ENCODE measurements around the gene SP6.

The SP6 gene

DNA sequence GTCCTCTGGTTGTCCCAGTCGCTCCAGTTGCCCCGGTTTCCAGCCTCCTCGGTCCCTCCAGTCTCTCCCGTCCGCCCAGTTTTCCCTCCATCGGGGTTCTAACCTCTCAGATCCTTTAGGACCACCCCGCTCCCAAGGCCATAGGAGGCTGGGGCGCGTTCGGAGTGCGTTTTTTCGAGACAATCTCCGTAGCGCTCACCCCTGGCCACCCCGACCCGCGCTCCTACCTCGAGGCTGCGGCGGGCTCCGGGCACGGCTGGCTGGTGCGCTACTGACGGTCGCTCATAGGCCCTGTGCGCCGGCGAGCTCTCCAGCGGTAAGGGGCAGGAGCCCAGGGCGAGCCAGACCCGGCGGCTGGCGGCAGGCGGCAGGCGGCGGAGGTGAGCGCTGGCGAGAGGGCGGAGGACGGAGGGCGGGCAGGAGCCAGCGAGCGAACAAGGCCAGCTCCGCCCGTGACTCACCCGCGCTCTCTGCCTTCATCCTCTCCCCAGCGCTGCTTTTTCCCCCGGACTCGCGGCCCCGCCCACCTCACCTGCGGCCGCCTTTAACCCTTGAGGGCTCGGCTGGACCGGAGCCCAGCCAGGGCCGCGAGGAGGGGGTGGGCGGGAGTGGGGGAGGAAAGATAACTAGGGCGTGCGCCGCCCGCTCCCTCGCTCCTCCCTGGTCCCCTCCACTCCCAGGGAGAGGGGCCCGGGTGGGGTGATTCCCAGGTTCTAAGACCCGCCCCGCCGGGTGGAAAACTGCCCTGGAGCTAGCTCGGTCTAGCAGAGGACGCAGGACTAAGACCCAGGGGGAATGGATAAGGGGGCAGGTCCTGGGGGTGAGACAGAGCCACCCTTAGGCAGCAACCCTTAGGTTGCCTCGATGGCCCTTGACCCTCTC, at the start of gene SP6:
SP6 (minus strand) TSS at position 472 of the 882 bp plus-strand sequence. CDS start 2,734 bp downstream, outside the sequence.
- Mint-ChIP-seq H3K27me3 (peaks cover 100% of the 10 kb centered on the region), H3K4me1 (peaks cover 22% of the 10 kb centered on the region), H3K9me3 (no peaks in the 10 kb centered on the region), H3K36me3 (no peaks in the 10 kb centered on the region), H3K27ac (no peak within 1 kb of the TSS), H3K4me3 (peak within 1 kb of the TSS; percentile 27)
- peak; percentile 74 for DNase-seq
- CTCF ChIA-PET: interaction anchor here (0.7 to 20.4 kb wide), 4 partner anchors 7 to 36 kb away, joined by 3 to 547 read pairs (median 8); partner anchors contain the start of gene SP2

DNA sequence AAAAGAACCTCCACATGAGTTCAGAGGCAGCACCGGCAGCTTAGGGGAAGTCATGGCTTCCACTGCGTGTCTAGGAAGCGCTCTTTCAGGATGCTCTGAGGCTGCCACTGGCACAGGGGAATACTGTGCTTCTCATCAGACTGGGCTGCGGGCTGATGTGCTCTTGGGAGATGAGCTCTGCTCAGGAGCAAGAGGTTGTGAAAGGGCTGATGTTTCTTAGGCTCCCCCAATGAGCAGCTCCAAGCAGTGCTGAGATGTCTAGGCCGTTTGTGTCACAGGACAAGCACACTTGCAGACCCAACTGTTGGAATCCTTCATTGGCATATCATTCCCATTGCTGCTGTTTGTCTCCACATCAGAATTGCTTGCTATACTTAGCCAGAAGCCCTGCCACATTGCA, 48.7 kb upstream of the SP6 start:
- H3K9me3 Mint-ChIP-seq: no peaks in the 10 kb centered on the region
- DNase-seq: no peak
- no peaks in the 10 kb centered on the region for H3K27me3 Mint-ChIP-seq
- H3K4me3 Mint-ChIP-seq: no peak overlapping the region
- peaks cover 29% of the 10 kb centered on the region for H3K4me1 Mint-ChIP-seq
- CTCF ChIA-PET: no interaction called here
- peaks cover 43% of the 10 kb centered on the region for H3K36me3 Mint-ChIP-seq
- no peak overlapping the region for H3K27ac Mint-ChIP-seq

DNA sequence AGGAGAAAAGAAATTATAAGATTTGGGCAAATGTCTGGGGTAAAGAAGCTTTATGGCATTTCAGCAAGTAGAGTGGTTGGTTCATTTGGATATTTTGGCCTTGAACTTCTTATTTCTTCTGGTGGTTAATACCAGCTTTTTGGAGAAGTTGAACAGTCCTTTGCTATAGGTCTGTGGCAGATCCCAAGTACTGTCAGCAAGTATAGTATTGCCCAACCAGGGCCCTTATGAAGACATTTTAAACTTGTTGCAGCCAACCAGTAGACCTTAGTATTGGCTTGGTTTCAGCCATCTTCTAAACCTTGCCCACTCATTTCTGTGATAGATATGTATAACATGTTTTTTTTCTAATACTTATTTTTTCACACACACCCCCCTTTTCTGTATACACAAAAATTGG, 47.3 kb upstream of the SP6 start:
- peaks cover 40% of the 10 kb centered on the region for H3K36me3 Mint-ChIP-seq
- H3K27ac Mint-ChIP-seq: no peak overlapping the region
- H3K4me1 Mint-ChIP-seq: peaks cover 40% of the 10 kb centered on the region
- H3K27me3 Mint-ChIP-seq: no peaks in the 10 kb centered on the region
- DNase-seq: no peak
- no peaks in the 10 kb centered on the region for H3K9me3 Mint-ChIP-seq
- CTCF ChIA-PET: interaction anchor here (2.2 kb wide), 1 partner anchor 72 kb away, joined by 8 read pairs; the partner anchor contains the start of gene CDK5RAP3
- no peak overlapping the region for H3K4me3 Mint-ChIP-seq

- H3K9me3 Mint-ChIP-seq: no peaks in the 10 kb centered on the region
- peak overlapping the region; percentile 78 for H3K4me3 Mint-ChIP-seq
- no peak for DNase-seq
- peaks cover 40% of the 10 kb centered on the region for H3K36me3 Mint-ChIP-seq
- H3K4me1 Mint-ChIP-seq: peaks cover 40% of the 10 kb centered on the region
- CTCF ChIA-PET: interaction anchor here (2.2 kb wide), 1 partner anchor 73 kb away, joined by 8 read pairs; the partner anchor contains the start of gene CDK5RAP3
- H3K27ac Mint-ChIP-seq: no peak overlapping the region
- H3K27me3 Mint-ChIP-seq: no peaks in the 10 kb centered on the region
Observed at GRCh38 chr17:47897561-47897960, 46.6 kb upstream of the SP6 start.

GRCh38 chr17:47896672-47897490, 45.9 kb upstream of the SP6 start:
- CTCF ChIA-PET: interaction anchor here (0.9 to 2.2 kb wide), 2 partner anchors 74 to 121 kb away, joined by 3 to 8 read pairs; partner anchors contain the start of gene CDK5RAP3
- peak overlapping the region; percentile 78 for H3K4me3 Mint-ChIP-seq
- H3K27me3 Mint-ChIP-seq: no peaks in the 10 kb centered on the region
- peaks cover 34% of the 10 kb centered on the region for H3K36me3 Mint-ChIP-seq
- DNase-seq: no peak
- H3K4me1 Mint-ChIP-seq: peaks cover 41% of the 10 kb centered on the region
- no peaks in the 10 kb centered on the region for H3K9me3 Mint-ChIP-seq
- peak overlapping the region; percentile 90 for H3K27ac Mint-ChIP-seq

DNA sequence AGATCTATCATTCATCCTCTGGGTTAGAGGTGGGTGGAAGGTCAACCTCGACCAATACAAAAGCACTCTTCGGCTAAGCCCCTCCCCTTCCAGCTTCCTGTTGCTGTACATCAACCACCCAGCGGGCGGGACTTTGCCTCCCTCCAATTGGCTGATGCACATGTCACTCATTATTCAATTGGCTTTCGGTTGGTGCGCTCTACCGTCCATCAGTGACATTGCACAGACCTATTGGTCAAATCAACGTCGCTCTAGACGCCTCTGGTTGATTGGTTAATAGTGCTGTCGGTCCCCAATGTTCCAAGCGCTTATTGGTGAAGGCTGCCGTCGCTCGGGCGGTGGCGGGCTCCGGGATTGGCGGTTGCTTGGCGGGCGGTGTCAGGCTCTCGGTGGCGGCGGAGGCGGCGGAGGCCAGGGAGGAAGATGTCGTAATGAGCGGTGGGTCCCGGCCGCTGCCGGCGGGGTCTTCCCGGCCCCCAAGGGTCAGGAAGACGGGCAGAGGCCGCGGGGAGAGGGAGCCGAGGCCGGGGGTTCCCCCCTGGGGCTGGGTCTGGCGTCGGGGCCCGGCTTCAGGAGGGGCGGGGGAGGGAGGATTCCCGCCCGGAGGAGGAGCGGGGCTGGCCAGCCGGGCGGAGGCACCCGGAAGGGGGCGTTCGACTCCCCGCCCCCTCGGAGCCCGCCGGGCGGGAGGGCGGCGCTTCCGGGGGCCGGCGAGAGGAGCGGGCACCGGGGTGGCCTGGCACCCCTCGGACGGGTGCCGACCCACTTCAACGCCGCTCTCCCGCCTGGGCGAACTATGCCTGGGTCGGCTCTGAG, 45.1 kb upstream of the SP6 start, which contains the start of gene SP2:
SP2 (plus strand) TSS at position 381 of the 816 bp plus-strand sequence; CDS start at position 432, 51 bp downstream.
- H3K9me3 Mint-ChIP-seq: no peaks in the 10 kb centered on the region
- peaks cover 49% of the 10 kb centered on the region for H3K4me1 Mint-ChIP-seq
- peak; percentile 100 for DNase-seq
- peak within 1 kb of the TSS; percentile 92 for H3K4me3 Mint-ChIP-seq
- H3K27me3 Mint-ChIP-seq: no peaks in the 10 kb centered on the region
- H3K36me3 Mint-ChIP-seq: peaks cover 35% of the 10 kb centered on the region
- CTCF ChIA-PET: interaction anchor here (0.9 to 17.9 kb wide), 8 partner anchors 9 to 123 kb away, joined by 3 to 547 read pairs (median 4); partner anchors contain the start of genes CDK5RAP3, LRRC46, MRPL10 and SCRN2
- peak within 1 kb of the TSS; percentile 98 for H3K27ac Mint-ChIP-seq

DNA sequence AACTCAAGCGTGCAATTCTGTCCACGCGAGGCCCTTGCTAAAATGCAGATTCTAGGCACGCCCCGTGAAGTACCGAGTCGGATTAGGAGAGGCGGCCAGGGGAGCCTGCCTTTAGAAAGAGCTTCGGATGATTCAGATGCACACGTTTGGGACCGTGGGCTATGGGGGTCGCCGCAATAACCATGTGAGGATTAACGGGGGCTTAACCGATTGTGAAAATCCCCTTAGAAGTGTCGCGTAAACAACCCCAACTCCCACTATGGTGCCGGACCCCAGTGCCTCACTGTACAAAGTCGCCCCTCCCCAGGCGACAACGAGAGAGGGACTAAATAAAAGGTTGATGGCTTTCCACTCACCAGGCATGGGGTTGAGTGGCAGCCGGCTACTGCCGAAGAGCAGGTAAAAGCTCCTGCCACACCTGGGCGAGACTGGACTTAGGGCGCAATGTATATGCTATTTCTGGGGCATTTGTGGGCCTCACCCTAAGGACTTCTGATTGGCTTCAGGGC, 44.4 kb upstream of the SP6 start:
- peak overlapping the region; percentile 98 for H3K27ac Mint-ChIP-seq
- no peaks in the 10 kb centered on the region for H3K9me3 Mint-ChIP-seq
- H3K36me3 Mint-ChIP-seq: peaks cover 31% of the 10 kb centered on the region
- H3K27me3 Mint-ChIP-seq: no peaks in the 10 kb centered on the region
- peak overlapping the region; percentile 92 for H3K4me3 Mint-ChIP-seq
- H3K4me1 Mint-ChIP-seq: peaks cover 51% of the 10 kb centered on the region
- peak; percentile 53 for DNase-seq
- CTCF ChIA-PET: interaction anchor here (1.0 to 17.9 kb wide), 6 partner anchors 10 to 123 kb away, joined by 3 to 547 read pairs (median 4); partner anchors contain the start of genes CDK5RAP3, LRRC46, MRPL10 and SCRN2

DNA sequence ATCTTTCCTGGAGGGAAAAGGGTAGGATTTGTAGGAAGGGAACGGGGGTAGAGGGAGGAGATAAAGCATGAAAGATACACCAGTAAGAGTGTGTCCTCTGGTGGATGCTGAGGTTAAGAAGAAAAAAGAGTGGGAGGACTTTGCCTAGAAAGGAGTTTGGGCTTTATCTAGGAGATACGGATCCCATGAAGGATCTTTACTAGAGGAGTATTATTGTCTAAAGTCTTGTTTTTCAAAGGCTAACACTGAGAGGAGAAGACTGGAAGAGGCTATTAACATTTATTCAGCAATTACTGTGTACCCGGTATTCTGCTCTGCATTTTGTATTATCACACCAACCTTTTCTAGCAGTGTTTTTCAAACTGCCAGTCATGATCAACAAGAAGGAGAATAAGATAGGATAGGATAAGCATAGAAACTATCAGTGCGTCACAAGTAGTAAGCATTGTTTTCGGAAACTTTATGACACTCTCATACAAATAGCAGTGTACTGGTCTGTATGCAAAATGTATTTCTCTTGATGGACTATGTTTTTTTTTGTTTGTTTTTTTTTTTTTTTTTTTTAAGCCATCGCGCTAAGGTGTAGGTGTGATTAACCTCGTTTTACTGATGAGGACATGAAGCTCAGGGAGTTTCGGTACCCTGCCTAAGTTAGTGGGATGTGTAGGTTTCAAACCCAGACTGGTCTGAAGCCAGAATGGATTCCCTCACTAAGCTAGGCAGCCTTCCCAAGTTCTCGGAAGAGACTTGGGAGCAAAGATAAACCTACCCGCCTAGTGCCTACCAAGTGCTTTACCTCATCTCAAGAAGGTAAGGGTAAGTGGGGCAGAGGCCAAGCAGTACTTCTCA, 43.8 kb upstream of the SP6 start:
- H3K4me1 Mint-ChIP-seq: peaks cover 49% of the 10 kb centered on the region
- peaks cover 3% of the 10 kb centered on the region for H3K27me3 Mint-ChIP-seq
- H3K9me3 Mint-ChIP-seq: no peaks in the 10 kb centered on the region
- H3K36me3 Mint-ChIP-seq: peaks cover 26% of the 10 kb centered on the region
- no peak for DNase-seq
- peak overlapping the region; percentile 98 for H3K27ac Mint-ChIP-seq
- CTCF ChIA-PET: interaction anchor here (1.0 to 17.9 kb wide), 8 partner anchors 10 to 124 kb away, joined by 3 to 547 read pairs (median 4); partner anchors contain the start of genes CDK5RAP3, SCRN2 and SP6
- H3K4me3 Mint-ChIP-seq: peak overlapping the region; percentile 92

GRCh38 chr17:47891545-47892088, 40.7 kb upstream of the SP6 start:
- CTCF ChIA-PET: interaction anchor here (0.6 to 17.9 kb wide), 6 partner anchors 10 to 530 kb away, joined by 3 to 547 read pairs (median 4); partner anchors contain the start of genes CDK5RAP3, SCRN2 and SP6
- Mint-ChIP-seq H3K27ac (peak overlapping the region; percentile 49), H3K36me3 (peaks cover 7% of the 10 kb centered on the region), H3K27me3 (peaks cover 3% of the 10 kb centered on the region), H3K4me3 (no peak overlapping the region), H3K9me3 (no peaks in the 10 kb centered on the region), H3K4me1 (peaks cover 28% of the 10 kb centered on the region)
- DNase-seq: no peak

- no peak overlapping the region for H3K4me3 Mint-ChIP-seq
- H3K27me3 Mint-ChIP-seq: peaks cover 6% of the 10 kb centered on the region
- peaks cover 5% of the 10 kb centered on the region for H3K36me3 Mint-ChIP-seq
- H3K27ac Mint-ChIP-seq: no peak overlapping the region
- DNase-seq: peak; percentile 95
- H3K9me3 Mint-ChIP-seq: no peaks in the 10 kb centered on the region
- CTCF ChIA-PET: interaction anchor here (0.6 to 17.9 kb wide), 17 partner anchors 10 to 191 kb away, joined by 3 to 547 read pairs (median 4); partner anchors contain the start of genes OSBPL7, PNPO, PRR15L and SCRN2
- H3K4me1 Mint-ChIP-seq: peaks cover 39% of the 10 kb centered on the region
Observed at GRCh38 chr17:47889734-47890529, 39.0 kb upstream of the SP6 start.

DNA sequence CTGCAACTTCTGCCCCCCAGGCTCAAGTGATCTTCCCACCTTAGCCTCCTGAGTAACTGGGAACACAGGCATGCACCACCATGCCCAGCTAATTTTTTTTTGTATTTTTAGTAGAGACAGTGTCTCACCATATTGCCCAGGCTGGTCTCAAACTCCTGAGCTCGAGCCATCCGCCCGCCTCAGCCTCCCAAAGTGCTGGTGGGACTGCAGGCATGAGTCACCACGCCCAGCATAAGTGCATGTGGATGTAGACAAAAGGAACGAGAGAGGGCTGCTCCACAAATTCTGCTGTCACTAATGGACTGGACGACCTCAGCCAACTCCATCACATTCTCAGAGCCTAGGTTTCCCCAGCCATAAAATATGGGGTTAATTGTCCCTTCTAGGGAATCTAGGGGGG, 37.3 kb upstream of the SP6 start:
- no peak overlapping the region for H3K4me3 Mint-ChIP-seq
- DNase-seq: no peak
- H3K9me3 Mint-ChIP-seq: no peaks in the 10 kb centered on the region
- H3K36me3 Mint-ChIP-seq: peaks cover 4% of the 10 kb centered on the region
- CTCF ChIA-PET: interaction anchor here (17.9 kb wide), 1 partner anchor 42 kb away, joined by 547 read pairs; the partner anchor contains the start of genes SCRN2 and SP6
- peaks cover 41% of the 10 kb centered on the region for H3K4me1 Mint-ChIP-seq
- H3K27ac Mint-ChIP-seq: no peak overlapping the region
- peaks cover 11% of the 10 kb centered on the region for H3K27me3 Mint-ChIP-seq

Data from activated naive CD4-positive, alpha-beta T cell treated with anti-CD3 and anti-CD28 coated beads, Interleukin-2, amount 10 ng/mL, durations not matched to agents 7 days and 5 days (primary cell).